ENCODE data around the gene F8A1. TPM values are rescaled to one million over a fixed set of nuclear protein-coding genes. Genes with fewer than 3 reads are reported as not detected.
"Not testable (repeated sequence)": the region's sequence is repeated elsewhere in the genome, so short reads cannot be mapped to it uniquely, and the experiment has no call there.

The F8A1 gene
- total RNA-seq, result 10 to 100 TPM; 13.1 to 24.7 (median 17.6) TPM
- long read RNA-seq, partial matches to known transcripts, result 0 of 2 reads
- long read RNA-seq, other reads (novel, unspliced or antisense), result 0 of 2 reads

GRCh38 chrX:154886069-154886788 is at the start of gene F8A1:
Gene F8A1, plus strand, starts transcription at chrX:154886355. Its CDS starts 20 bp downstream, at chrX:154886375.
- peak in 1 of 3 donors; percentile 27 for DNase-seq
- intact Hi-C loops (cut with DNase I); H3K27ac ChIP-seq; H3K4me3 ChIP-seq; H3K9me3 ChIP-seq; H3K36me3 ChIP-seq; H3K4me1 ChIP-seq; H3K27me3 ChIP-seq: not testable (repeated sequence)
- WGBS (ENCODE audit: insufficient coverage, low coverage, low lambda C conversion rate, missing lambda C conversion rate), result no CpG with 5 or more reads among the region's 91 CpGs
- ATAC-seq, result peak; percentile 75 to 87 (median 80)

GRCh38 chrX:154840856-154841255 is 45.3 kb upstream of the F8A1 start:
- ATAC-seq (peak; percentile 68 to 84 (median 78)), DNase-seq (no peak)
- Histone ChIP-seq H3K27me3 (no peaks in the 10 kb centered on the region), H3K9me3 (no peaks in the 10 kb centered on the region), H3K4me3 (no peak overlapping the region), H3K27ac (no peak overlapping the region), H3K4me1 (no peaks in the 10 kb centered on the region), H3K36me3 (no peaks in the 10 kb centered on the region)
- intact Hi-C loops (cut with DNase I), result no loop called here
- 75% methylated on average over 2 of the region's 2 CpGs for WGBS (ENCODE audit: insufficient coverage, low coverage, low lambda C conversion rate, missing lambda C conversion rate)
- TF ChIP-seq POLR2A (IDR thresholded peaks at IDR 0.05) (no peak), CTCF (IDR thresholded peaks at IDR 0.05) (peak; percentile 45 to 58 (median 50))

GRCh38 chrX:154850957-154851611 is 35.1 kb upstream of the F8A1 start:
- H3K4me3 ChIP-seq, result no peak overlapping the region
- no peaks in the 10 kb centered on the region for H3K36me3 ChIP-seq
- no peak overlapping the region for H3K27ac ChIP-seq
- WGBS (ENCODE audit: insufficient coverage, low coverage, low lambda C conversion rate, missing lambda C conversion rate), result 100% methylated on average over 1 of the region's 1 CpG
- no peaks in the 10 kb centered on the region for H3K4me1 ChIP-seq
- ATAC-seq, result no peak
- no peak for DNase-seq
- no peaks in the 10 kb centered on the region for H3K9me3 ChIP-seq
- intact Hi-C loops (cut with DNase I), result no loop called here
- TF ChIP-seq POLR2A (IDR thresholded peaks at IDR 0.05) (no peak), CTCF (IDR thresholded peaks at IDR 0.05) (no peak)
- H3K27me3 ChIP-seq, result no peaks in the 10 kb centered on the region

- no peak for ATAC-seq
- H3K36me3 ChIP-seq, result no peaks in the 10 kb centered on the region
- TF ChIP-seq CTCF (IDR thresholded peaks at IDR 0.05), result no peak
- TF ChIP-seq POLR2A (IDR thresholded peaks at IDR 0.05), result no peak
- H3K27ac ChIP-seq, result no peak overlapping the region
- H3K9me3 ChIP-seq, result no peaks in the 10 kb centered on the region
- intact Hi-C loops (cut with DNase I), result no loop called here
- no peak for DNase-seq
- no peaks in the 10 kb centered on the region for H3K27me3 ChIP-seq
- H3K4me1 ChIP-seq, result no peaks in the 10 kb centered on the region
- H3K4me3 ChIP-seq, result no peak overlapping the region
Observed at GRCh38 chrX:154855256-154855655, 30.9 kb upstream of the F8A1 start.

- H3K4me1 ChIP-seq; DNase-seq; intact Hi-C loops (cut with DNase I); H3K9me3 ChIP-seq; H3K27me3 ChIP-seq; H3K36me3 ChIP-seq; H3K4me3 ChIP-seq; ATAC-seq; H3K27ac ChIP-seq: not testable (repeated sequence)
Observed at GRCh38 chrX:154868522-154868921, 17.6 kb upstream of the F8A1 start.

All from right lobe of liver (tissue), 6 donors.